ENCODE measurements around the gene DROSHA. TPM values are rescaled to one million over a fixed set of nuclear protein-coding genes. Genes with fewer than 3 reads are reported as not detected.

Gene DROSHA
- total and polyA plus RNA-seq, 2 of the 4 experiments (the other 2 are of a cell fraction), result 36.4 to 36.5 TPM

DNA sequence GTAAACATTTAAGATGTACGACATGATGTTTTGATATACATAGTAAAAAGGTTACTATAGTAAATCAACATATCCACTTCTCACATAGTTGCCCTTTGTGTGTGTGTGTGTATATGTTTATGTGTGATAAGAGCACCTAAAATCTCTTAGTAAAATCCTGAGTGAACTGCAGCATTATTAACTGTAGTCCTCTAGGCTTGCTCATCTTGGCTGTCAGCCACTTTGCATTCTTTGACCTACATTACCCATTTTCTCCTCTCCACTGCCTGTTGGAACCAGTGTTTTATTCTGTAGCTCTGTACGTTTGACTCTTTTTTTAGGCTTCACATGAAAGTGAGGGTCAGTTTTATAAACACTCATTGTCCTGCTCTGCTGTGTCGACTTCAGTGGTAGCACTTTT lies 24.6 kb upstream of the DROSHA start:
- Histone ChIP-seq H3K4me3 (ENCODE audit: insufficient read depth, low read depth, low read length) (no peak overlapping the region), H3K56ac (ENCODE audit: extremely low read depth, insufficient read depth, low read length) (no peak overlapping the region), H3K79me1 (ENCODE audit: low read depth in 1 of 2, low read length in 2 of 2) (peaks cover 0 to 5% of the 10 kb centered on the region in 2 experiments; a peak in 1 of 4 replicates), H3K14ac (replicated peaks; ENCODE audit: low read depth, low read length) (no peak overlapping the region), H3K27ac (ENCODE audit: insufficient read depth, low read length) (no peak overlapping the region), H2AFZ (replicated peaks; ENCODE audit: low read length, poor library complexity) (no peak overlapping the region), H3K4me2 (ENCODE audit: low read depth, low read length) (no peak overlapping the region), H3K27me3 (ENCODE audit: control insufficient read depth, insufficient read depth, low read length) (no peaks in the 10 kb centered on the region), H2BK120ac (ENCODE audit: low read depth, low read length) (no peak overlapping the region), H2AK9ac (replicated peaks; ENCODE audit: low read depth, low read length, poor library complexity) (no peak overlapping the region), H3K9me3 (ENCODE audit: control insufficient read depth, insufficient read depth, low read length) (no peaks in the 10 kb centered on the region), H2BK5ac (ENCODE audit: low read depth, low read length, poor library complexity, severe bottlenecking) (no peak overlapping the region), H3K36me3 (ENCODE audit: control insufficient read depth, insufficient read depth, low read length) (peaks cover 16% of the 10 kb centered on the region), H3K9me1 (ENCODE audit: insufficient read depth, low read length) (peaks cover 5% of the 10 kb centered on the region; the same call in 1 of the 2 replicates), H4K91ac (ENCODE audit: insufficient read depth, low read depth, low read length) (no peak overlapping the region), H4K5ac (ENCODE audit: low read depth, low read length) (no peak overlapping the region), H3K23ac (ENCODE audit: low read depth, low read length) (no peak overlapping the region), H2BK20ac (ENCODE audit: low read depth, low read length) (no peak overlapping the region), H3K4ac (ENCODE audit: low read depth, low read length) (no peak overlapping the region), H2BK15ac (ENCODE audit: low read depth, low read length) (no peak overlapping the region), H3K18ac (ENCODE audit: low read depth, low read length) (no peak overlapping the region), H2AK5ac (ENCODE audit: low read depth, low read length) (no peak overlapping the region), H3K4me1 (ENCODE audit: control insufficient read depth, insufficient read depth, low read length) (peaks cover 4% of the 10 kb centered on the region; the same call in 1 of the 2 replicates), H4K8ac (ENCODE audit: low read depth in 2 of 2, low read length in 2 of 2) (no peak overlapping the region), H4K20me1 (ENCODE audit: insufficient read depth, low read length) (peaks cover 3% of the 10 kb centered on the region; the same call in 1 of the 2 replicates), H3K9ac (ENCODE audit: low read depth, low read length) (no peak overlapping the region)
- DNase-seq (peak; percentile 75), ATAC-seq (ENCODE audit: low read depth) (peak; percentile 77)
- intact Hi-C loops (cut with micrococcal nuclease) (no loop called here), dilution Hi-C loops (cut with HindIII; ENCODE audit: low sequenced_read_pairs, unreplicated experiment) (no loop called here), in situ Hi-C loops (cut with MboI; ENCODE audit: low sequenced_read_pairs) (no loop called here)
- TF ChIP-seq RCOR1 (IDR thresholded peaks at IDR 0.05; ENCODE audit: insufficient replicate concordance, low read length), result no peak
- TF ChIP-seq NFE2L2 (IDR thresholded peaks at IDR 0.05; ENCODE audit: low read depth, low read length), result no peak
- TF ChIP-seq CTCF (conservative IDR thresholded peaks at IDR 0.05; ENCODE audit: low read depth, low read length), result no peak
- TF ChIP-seq, protein P1, sequence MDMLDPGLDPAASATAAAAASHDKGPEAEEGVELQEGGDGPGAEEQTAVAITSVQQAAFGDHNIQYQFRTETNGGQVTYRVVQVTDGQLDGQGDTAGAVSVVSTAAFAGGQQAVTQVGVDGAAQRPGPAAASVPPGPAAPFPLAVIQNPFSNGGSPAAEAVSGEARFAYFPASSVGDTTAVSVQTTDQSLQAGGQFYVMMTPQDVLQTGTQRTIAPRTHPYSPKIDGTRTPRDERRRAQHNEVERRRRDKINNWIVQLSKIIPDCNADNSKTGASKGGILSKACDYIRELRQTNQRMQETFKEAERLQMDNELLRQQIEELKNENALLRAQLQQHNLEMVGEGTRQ (IDR thresholded peaks at IDR 0.05; ENCODE audit: low read depth, low read length), result no peak
- TF ChIP-seq POLR2A (IDR thresholded peaks at IDR 0.05; ENCODE audit: low read depth, low read length), result no peak
- TF ChIP-seq RAD21 (IDR thresholded peaks at IDR 0.05; ENCODE audit: low read length), result no peak
- no peak for TF ChIP-seq SMC3 (IDR thresholded peaks at IDR 0.05; ENCODE audit: low read depth, low read length)
- POLR2A ChIA-PET (ENCODE audit: unreplicated experiment), result interaction anchor here (0.5 kb wide), 1 partner anchor 1285 kb away, joined by 4 read pairs; no protein-coding TSS in a partner anchor
- BruUV-seq (replicated peaks), result no TSS peak
- CTCF ChIA-PET, result no interaction called here
- no CpG with 5 or more reads among the region's 3 CpGs for WGBS, 2 experiments (ENCODE audit: extremely low coverage in 2 of 2, insufficient read length in 1 of 2)
